Dendritic cell treated with granulocyte-macrophage colony-stimulating factor and Interleukin-4, amounts not matched to agents 40 ng/mL and 50 ng/mL, for 4 days (primary cell): ENCODE measurements around the gene CRHR2.

Source experiments
- H3K27ac Mint-ChIP-seq: one replicate; pipeline ENCODE4 v1.8.0; 2022; ENCODE audit warnings: mild to moderate bottlenecking, mixed read lengths
- H3K27me3 Mint-ChIP-seq: one replicate; pipeline ENCODE4 v1.8.0; 2022; ENCODE audit warnings: mild to moderate bottlenecking, mixed read lengths
- H3K36me3 Mint-ChIP-seq: one replicate; pipeline ENCODE4 v1.8.0; 2022; ENCODE audit warnings: low read depth, mixed read lengths
- H3K4me1 Mint-ChIP-seq: one replicate; pipeline ENCODE4 v1.8.0; 2022; ENCODE audit warnings: low read depth, mixed read lengths
- H3K4me3 Mint-ChIP-seq: one replicate; pipeline ENCODE4 v1.8.0; 2022; ENCODE audit warnings: mild to moderate bottlenecking, moderate library complexity, mixed read lengths
- H3K9me3 Mint-ChIP-seq: one replicate; pipeline ENCODE4 v1.8.0; 2022; ENCODE audit warnings: mixed read lengths
- intact Hi-C: fragments of 100-400 bp; cut with micrococcal nuclease; formaldehyde crosslinking; loops from one replicate; pipeline ENCODE4 v1.15.0; 2022

Gene CRHR2

DNA sequence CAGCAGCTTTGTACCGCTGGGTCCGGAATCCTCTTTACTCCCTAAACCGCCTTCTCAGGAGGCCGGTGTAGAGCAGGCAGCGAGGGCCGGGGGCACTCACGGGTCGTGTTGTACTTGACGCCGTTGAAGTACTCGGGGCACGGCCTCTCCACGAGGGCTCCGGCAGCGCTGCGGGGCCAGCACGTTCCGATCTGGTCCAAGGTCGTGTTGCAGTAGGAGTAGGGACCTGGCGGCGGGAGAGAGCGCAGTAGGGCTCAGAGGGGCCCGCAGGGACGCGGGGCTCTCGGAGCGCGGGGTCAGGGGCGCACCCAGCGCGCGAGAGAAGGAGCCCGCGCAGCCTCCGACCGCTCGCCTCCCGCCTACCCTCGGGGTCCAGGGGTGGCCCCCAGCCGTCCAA lies 443 bp downstream of the CRHR2 start:
- Mint-ChIP-seq H3K9me3 (no peaks in the 10 kb centered on the region), H3K27ac (no peak overlapping the region), H3K4me3 (peak overlapping the region; percentile 58), H3K36me3 (no peaks in the 10 kb centered on the region), H3K4me1 (peaks cover 14% of the 10 kb centered on the region), H3K27me3 (peaks cover 71% of the 10 kb centered on the region)
- intact Hi-C loops = no loop called here

GRCh38 chr7:30681331-30681797 lies 892 bp downstream of the CRHR2 start:
- intact Hi-C loops = no loop called here
- Mint-ChIP-seq H3K27me3 (peaks cover 73% of the 10 kb centered on the region), H3K27ac (no peak overlapping the region), H3K4me1 (peaks cover 14% of the 10 kb centered on the region), H3K9me3 (no peaks in the 10 kb centered on the region), H3K36me3 (no peaks in the 10 kb centered on the region), H3K4me3 (peak overlapping the region; percentile 58)

DNA sequence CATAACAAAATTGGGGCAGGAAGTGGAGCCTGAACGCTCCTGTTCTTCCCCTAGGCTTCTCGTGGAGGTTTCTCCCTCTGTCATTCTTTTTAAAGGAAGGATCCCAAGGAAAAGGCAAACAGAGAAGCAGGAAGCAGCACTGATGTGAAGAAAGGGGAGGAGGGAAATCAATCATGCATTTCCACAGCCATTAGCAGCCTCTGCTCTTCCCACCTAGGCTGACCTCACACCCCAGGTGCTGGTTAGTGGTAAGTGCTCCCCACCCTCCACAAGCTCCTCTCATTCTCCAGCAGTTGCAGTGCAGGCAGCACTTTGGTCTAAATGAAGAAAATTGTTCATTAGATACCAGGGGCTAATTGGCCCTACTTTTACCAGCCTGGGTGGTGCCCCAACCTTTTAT lies 2.6 kb downstream of the CRHR2 start:
- Mint-ChIP-seq H3K27ac (no peak overlapping the region), H3K36me3 (no peaks in the 10 kb centered on the region), H3K4me1 (peaks cover 14% of the 10 kb centered on the region), H3K27me3 (peaks cover 70% of the 10 kb centered on the region), H3K4me3 (no peak overlapping the region), H3K9me3 (no peaks in the 10 kb centered on the region)
- intact Hi-C loops = no loop called here

DNA sequence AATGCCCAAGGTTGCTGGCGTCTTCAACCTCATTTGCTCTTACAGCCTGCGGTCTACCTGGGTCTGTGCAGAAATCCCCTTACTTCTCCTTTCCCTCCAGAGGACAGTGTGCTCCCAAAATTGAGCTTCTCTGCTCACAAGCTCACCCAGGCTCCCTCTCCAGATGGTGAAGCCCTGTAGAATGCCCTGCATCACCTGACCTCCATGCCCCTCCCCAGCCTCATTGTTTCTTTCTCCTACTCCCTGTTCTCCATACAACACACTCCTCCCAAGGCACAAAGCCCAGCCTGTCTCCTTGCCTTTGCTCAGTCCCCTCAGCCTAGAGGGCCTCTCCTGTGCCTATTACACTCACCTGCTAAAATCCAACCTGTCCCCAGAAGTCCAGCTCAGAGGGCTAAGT lies 3.5 kb downstream of the CRHR2 start:
- H3K9me3 Mint-ChIP-seq = no peaks in the 10 kb centered on the region
- H3K27me3 Mint-ChIP-seq = peaks cover 62% of the 10 kb centered on the region
- peaks cover 14% of the 10 kb centered on the region for H3K4me1 Mint-ChIP-seq
- intact Hi-C loops = no loop called here
- no peak overlapping the region for H3K4me3 Mint-ChIP-seq
- H3K27ac Mint-ChIP-seq = no peak overlapping the region
- H3K36me3 Mint-ChIP-seq = no peaks in the 10 kb centered on the region

GRCh38 chr7:30674876-30675275 lies 7.4 kb downstream of the CRHR2 start:
- Mint-ChIP-seq H3K9me3 (no peaks in the 10 kb centered on the region), H3K27ac (no peak overlapping the region), H3K36me3 (no peaks in the 10 kb centered on the region), H3K27me3 (peaks cover 29% of the 10 kb centered on the region), H3K4me3 (no peak overlapping the region), H3K4me1 (no peaks in the 10 kb centered on the region)
- intact Hi-C loops = no loop called here

DNA sequence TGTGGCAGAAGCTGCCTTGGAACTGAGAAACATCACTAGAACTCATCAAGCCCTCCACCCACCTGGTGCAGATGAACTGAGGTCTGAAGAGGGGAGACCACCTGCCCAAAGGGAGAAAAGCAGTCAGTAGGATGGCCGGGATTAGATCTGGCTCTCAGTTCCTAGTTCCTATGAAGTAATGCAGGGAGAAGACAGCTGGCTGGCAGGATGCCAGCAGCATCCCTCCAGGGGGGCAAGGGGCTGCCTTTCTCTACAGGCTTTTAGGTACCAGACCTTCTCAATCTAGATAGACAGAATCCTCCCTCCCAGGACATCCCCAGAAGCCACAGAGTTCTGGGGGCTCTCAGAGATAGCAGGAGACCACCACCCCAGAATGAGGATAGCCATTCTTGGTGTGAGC lies 7.8 kb downstream of the CRHR2 start:
- Mint-ChIP-seq H3K36me3 (no peaks in the 10 kb centered on the region), H3K4me1 (no peaks in the 10 kb centered on the region), H3K4me3 (no peak overlapping the region), H3K27ac (no peak overlapping the region), H3K27me3 (peaks cover 26% of the 10 kb centered on the region), H3K9me3 (no peaks in the 10 kb centered on the region)
- intact Hi-C loops = no loop called here

DNA sequence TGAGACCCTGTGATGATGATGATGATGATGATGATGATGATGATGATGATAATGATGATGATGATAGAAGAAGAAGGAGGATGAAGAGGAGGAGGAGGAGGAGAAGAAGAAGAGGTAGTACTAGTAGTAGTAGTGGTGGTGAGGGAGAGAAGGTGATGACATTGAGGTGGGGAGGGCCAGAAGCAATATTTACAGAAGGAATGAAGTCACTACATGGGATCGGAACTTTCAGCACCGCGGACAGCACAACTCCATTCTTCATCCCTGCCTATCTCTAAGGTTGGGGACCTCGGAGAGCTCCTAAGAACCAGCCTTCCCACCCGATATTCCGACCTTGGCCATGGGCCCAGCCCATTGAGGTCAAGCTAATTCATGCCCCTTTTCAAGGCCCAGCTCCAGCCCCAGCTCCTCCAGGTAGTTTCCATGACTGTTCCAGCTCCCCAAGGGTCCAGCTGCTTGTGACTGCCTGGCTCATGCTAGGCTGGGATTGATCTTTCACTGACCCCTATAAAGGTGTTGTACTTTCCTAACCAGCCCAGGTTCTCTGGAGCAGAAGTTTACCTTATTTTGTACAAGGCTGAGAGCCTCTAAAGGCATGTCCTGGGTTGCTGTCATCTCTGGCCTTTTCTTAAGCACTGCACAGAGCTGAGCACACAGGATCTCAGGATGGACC lies 10.3 kb downstream of the CRHR2 start:
- no peak overlapping the region for H3K27ac Mint-ChIP-seq
- H3K4me3 Mint-ChIP-seq = no peak overlapping the region
- H3K9me3 Mint-ChIP-seq = no peaks in the 10 kb centered on the region
- peaks cover 12% of the 10 kb centered on the region for H3K27me3 Mint-ChIP-seq
- no peaks in the 10 kb centered on the region for H3K4me1 Mint-ChIP-seq
- H3K36me3 Mint-ChIP-seq = no peaks in the 10 kb centered on the region
- intact Hi-C loops = no loop called here

- H3K36me3 Mint-ChIP-seq = no peaks in the 10 kb centered on the region
- no peak overlapping the region for H3K4me3 Mint-ChIP-seq
- H3K27ac Mint-ChIP-seq = no peak overlapping the region
- H3K9me3 Mint-ChIP-seq = no peaks in the 10 kb centered on the region
- H3K27me3 Mint-ChIP-seq = peaks cover 10% of the 10 kb centered on the region
- no peaks in the 10 kb centered on the region for H3K4me1 Mint-ChIP-seq
- intact Hi-C loops = no loop called here
Observed at GRCh38 chr7:30668102-30668501, 14.2 kb downstream of the CRHR2 start.

DNA sequence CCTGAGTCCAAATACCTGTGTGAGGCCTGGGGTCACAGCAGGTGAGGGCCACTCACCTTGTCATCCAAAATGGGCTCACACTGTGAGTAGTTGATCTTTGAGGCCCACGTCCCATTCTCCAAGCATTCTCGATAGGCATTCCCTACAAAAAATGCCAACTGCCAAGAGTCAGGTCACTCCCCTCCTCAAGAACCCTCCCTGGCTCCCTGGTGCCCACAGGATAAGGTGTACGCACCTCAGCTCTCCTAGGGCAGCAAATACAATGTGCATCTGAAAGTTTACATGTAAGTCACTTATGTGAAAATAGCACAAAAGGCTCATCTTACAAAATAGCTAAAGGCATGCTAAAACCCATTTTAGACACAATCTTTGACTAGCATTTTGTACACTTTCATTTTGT lies 15.1 kb downstream of the CRHR2 start:
- Mint-ChIP-seq H3K4me3 (no peak overlapping the region), H3K9me3 (no peaks in the 10 kb centered on the region), H3K36me3 (no peaks in the 10 kb centered on the region), H3K27me3 (peaks cover 8% of the 10 kb centered on the region), H3K4me1 (no peaks in the 10 kb centered on the region), H3K27ac (no peak overlapping the region)
- intact Hi-C loops = no loop called here

GRCh38 chr7:30665449-30665848 lies 16.8 kb downstream of the CRHR2 start:
- intact Hi-C loops = no loop called here
- H3K4me1 Mint-ChIP-seq = no peaks in the 10 kb centered on the region
- peaks cover 9% of the 10 kb centered on the region for H3K27me3 Mint-ChIP-seq
- no peak overlapping the region for H3K27ac Mint-ChIP-seq
- no peaks in the 10 kb centered on the region for H3K36me3 Mint-ChIP-seq
- no peak overlapping the region for H3K4me3 Mint-ChIP-seq
- H3K9me3 Mint-ChIP-seq = no peaks in the 10 kb centered on the region

DNA sequence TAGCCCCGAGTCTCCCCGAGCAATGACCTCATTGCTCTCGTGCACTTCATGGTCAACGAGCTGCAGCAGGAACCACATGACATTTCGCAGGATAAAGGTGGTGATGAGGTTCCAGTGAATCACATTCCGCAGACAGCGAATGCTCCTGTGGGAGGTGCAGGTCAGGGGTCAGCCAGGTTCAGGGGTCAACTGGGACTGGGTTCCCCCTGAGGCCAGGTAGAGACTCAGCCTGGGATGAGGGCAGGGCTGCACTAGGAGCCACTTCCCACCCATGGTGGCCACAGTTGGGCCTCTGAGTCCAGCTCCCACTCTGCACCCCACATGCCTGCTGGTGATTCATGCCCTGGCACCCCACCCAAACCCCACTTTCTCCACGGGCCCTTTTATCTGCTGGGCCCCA lies 17.2 kb downstream of the CRHR2 start:
- no peak overlapping the region for H3K27ac Mint-ChIP-seq
- intact Hi-C loops = no loop called here
- H3K4me3 Mint-ChIP-seq = no peak overlapping the region
- peaks cover 9% of the 10 kb centered on the region for H3K27me3 Mint-ChIP-seq
- no peaks in the 10 kb centered on the region for H3K9me3 Mint-ChIP-seq
- H3K36me3 Mint-ChIP-seq = no peaks in the 10 kb centered on the region
- no peaks in the 10 kb centered on the region for H3K4me1 Mint-ChIP-seq

GRCh38 chr7:30664184-30664885 lies 17.9 kb downstream of the CRHR2 start:
- H3K4me3 Mint-ChIP-seq = no peak overlapping the region

DNA sequence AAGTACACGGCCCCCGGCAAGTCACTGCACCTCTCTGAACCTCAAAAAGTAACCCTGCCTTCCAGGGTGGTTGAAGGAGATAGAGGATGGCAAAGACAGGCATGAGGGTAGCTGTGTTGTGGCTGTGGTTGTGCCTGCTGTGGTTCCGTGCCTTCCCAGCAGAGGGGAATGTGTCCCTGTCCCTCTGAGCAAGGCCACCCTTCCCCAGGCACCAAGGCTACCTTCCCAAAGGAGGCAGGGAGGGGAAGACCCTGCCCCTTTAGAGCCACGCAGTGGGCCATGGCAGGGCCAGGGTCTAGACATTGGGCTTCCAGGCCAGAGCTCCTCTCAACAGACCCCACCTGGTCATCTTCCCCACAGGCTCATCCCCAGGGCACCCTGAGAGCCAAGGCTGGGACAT lies 18.8 kb downstream of the CRHR2 start:
- H3K4me1 Mint-ChIP-seq = no peaks in the 10 kb centered on the region
- H3K4me3 Mint-ChIP-seq = no peak overlapping the region
- peaks cover 7% of the 10 kb centered on the region for H3K27me3 Mint-ChIP-seq
- H3K36me3 Mint-ChIP-seq = no peaks in the 10 kb centered on the region
- H3K27ac Mint-ChIP-seq = no peak overlapping the region
- no peaks in the 10 kb centered on the region for H3K9me3 Mint-ChIP-seq
- intact Hi-C loops = no loop called here

More at GRCh38 chr7:30664184-30664885, 17.9 kb downstream of the CRHR2 start:
- H3K4me1 Mint-ChIP-seq = no peaks in the 10 kb centered on the region
- intact Hi-C loops = no loop called here
- H3K27ac Mint-ChIP-seq = no peak overlapping the region
- no peaks in the 10 kb centered on the region for H3K36me3 Mint-ChIP-seq
- H3K27me3 Mint-ChIP-seq = peaks cover 7% of the 10 kb centered on the region
- no peaks in the 10 kb centered on the region for H3K9me3 Mint-ChIP-seq

- Mint-ChIP-seq H3K27me3 (peaks cover 7% of the 10 kb centered on the region), H3K9me3 (no peaks in the 10 kb centered on the region), H3K4me3 (no peak overlapping the region), H3K36me3 (no peaks in the 10 kb centered on the region), H3K4me1 (no peaks in the 10 kb centered on the region), H3K27ac (no peak overlapping the region)
- intact Hi-C loops = no loop called here
Observed at GRCh38 chr7:30662431-30662939, 19.8 kb downstream of the CRHR2 start.
